SU-DHL-6 (cell line): ENCODE data around the gene PFDN1.

Experiments
- H2AFZ ChIP-seq: fragments of 200-600 bp; sonication (generic); 2 replicates; pipeline ENCODE4 v1.6.1; 2014; ENCODE audit warnings: low read depth, mild to moderate bottlenecking, moderate library complexity, mixed read lengths, antibody characterized with exemption, low read length; ENCODE audit not compliant: severe bottlenecking
- H3F3A ChIP-seq: fragments of 200-600 bp; shearing (Covaris generic); 2 replicates; pipeline ENCODE4 v1.6.0; 2016; ENCODE audit warnings: antibody characterized with exemption, mild to moderate bottlenecking; ENCODE audit not compliant: insufficient read depth
- H3K27ac ChIP-seq: fragments of 200-600 bp; sonication (generic); 2 replicates; pipeline ENCODE4 v1.5.1; 2016; ENCODE audit warnings: low read depth, mild to moderate bottlenecking, low read length, moderate library complexity, mixed read lengths
- H3K27me3 ChIP-seq: fragments of 200-600 bp; sonication (generic), shearing (Covaris generic); 2 replicates; pipeline ENCODE4 v1.6.0; 2014; ENCODE audit warnings: mild to moderate bottlenecking, low read length
- H3K36me3 ChIP-seq: fragments of 200-600 bp; sonication (generic); 2 replicates; pipeline ENCODE4 v1.6.1; 2014; ENCODE audit warnings: mild to moderate bottlenecking, low read length, mixed read lengths
- H3K4me2 ChIP-seq: fragments of 300-600, 200-600 bp; shearing (Covaris generic), sonication (generic); 2 replicates; pipeline ENCODE4 v1.6.0; 2014; ENCODE audit warnings: low read length, low read depth, mild to moderate bottlenecking; ENCODE audit not compliant: poor library complexity, severe bottlenecking
- H3K4me3 ChIP-seq: fragments of 200-600 bp; sonication (generic); 2 replicates; pipeline ENCODE4 v1.5.1; 2014; ENCODE audit warnings: antibody characterized with exemption, low read length, mild to moderate bottlenecking, mixed read lengths; ENCODE audit not compliant: insufficient read depth, poor library complexity, severe bottlenecking
- H3K79me2 ChIP-seq: fragments of 200-600 bp; sonication (generic); 2 replicates; pipeline ENCODE4 v1.6.1; 2014; ENCODE audit warnings: mild to moderate bottlenecking, low read length, moderate library complexity; ENCODE audit not compliant: insufficient read depth
- H3K9ac ChIP-seq: fragments of 200-600 bp; sonication (generic); 2 replicates; pipeline ENCODE4 v1.7.0; 2014; ENCODE audit warnings: mild to moderate bottlenecking, low read length
- H3K9me2 ChIP-seq: fragments of 200-600 bp; sonication (generic); replicated peaks from 2 replicates; pipeline ENCODE4 v1.6.1; 2014; ENCODE audit warnings: low read length; ENCODE audit not compliant: insufficient read depth
- H3K9me3 ChIP-seq: fragments of 200-600 bp; sonication (generic); 2 replicates; pipeline ENCODE4 v1.6.1; 2014; ENCODE audit warnings: low read length, mixed read lengths; ENCODE audit not compliant: insufficient read depth
- H4K20me1 ChIP-seq: fragments of 200-600 bp; sonication (generic); 2 replicates; pipeline ENCODE4 v1.6.1; 2014; ENCODE audit warnings: low read depth, mild to moderate bottlenecking, antibody characterized with exemption, low read length, moderate library complexity, mixed read lengths
- EZH2phosphoT487 ChIP-seq: fragments of 200-600 bp; sonication (generic), shearing (Covaris generic); conservative IDR thresholded peaks from 2 replicates; pipeline ENCODE4 v1.6.1; 2018; ENCODE audit warnings: mild to moderate bottlenecking, antibody characterized with exemption, low read length, moderate library complexity, mixed read lengths
- TF ChIP-seq, protein P1 (sequence below): fragments of 200-600 bp; sonication (generic); IDR thresholded peaks from one replicate; pipeline ENCODE4 v1.5.1; 2017; ENCODE audit warnings: antibody characterized with exemption, mild to moderate bottlenecking, low read length, moderate library complexity; ENCODE audit not compliant: insufficient read depth, poor library complexity, severe bottlenecking

The PFDN1 gene

DNA sequence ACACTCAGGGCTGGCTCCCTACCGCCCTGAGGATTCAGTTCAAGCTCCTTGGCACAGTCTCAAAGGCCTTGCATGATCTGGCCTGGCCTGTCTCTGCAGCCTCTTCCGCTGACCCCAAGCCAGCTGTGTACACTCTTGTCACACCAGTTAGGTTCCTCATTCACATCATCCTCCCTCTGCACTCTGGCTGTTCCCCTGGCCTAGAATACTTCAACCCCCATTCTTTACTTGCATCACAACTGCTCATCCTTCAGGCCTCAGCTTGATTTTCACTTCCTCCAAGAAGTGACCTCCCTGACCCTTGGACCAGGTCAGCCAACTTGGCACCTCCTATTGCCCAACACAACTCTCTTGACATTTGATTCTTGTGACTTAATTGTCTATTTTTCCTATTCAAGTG, 18.9 kb upstream of the PFDN1 start:
- no peaks in the 10 kb centered on the region; the same call in 1 of the 2 replicates for H3K27me3 ChIP-seq
- H3F3A ChIP-seq = no peaks in the 10 kb centered on the region
- H3K9me3 ChIP-seq = no peaks in the 10 kb centered on the region
- no peaks in the 10 kb centered on the region for H4K20me1 ChIP-seq
- H3K36me3 ChIP-seq = no peaks in the 10 kb centered on the region
- no peaks in the 10 kb centered on the region for H3K79me2 ChIP-seq
- no peak for TF ChIP-seq EZH2phosphoT487
- TF ChIP-seq, protein P1, sequence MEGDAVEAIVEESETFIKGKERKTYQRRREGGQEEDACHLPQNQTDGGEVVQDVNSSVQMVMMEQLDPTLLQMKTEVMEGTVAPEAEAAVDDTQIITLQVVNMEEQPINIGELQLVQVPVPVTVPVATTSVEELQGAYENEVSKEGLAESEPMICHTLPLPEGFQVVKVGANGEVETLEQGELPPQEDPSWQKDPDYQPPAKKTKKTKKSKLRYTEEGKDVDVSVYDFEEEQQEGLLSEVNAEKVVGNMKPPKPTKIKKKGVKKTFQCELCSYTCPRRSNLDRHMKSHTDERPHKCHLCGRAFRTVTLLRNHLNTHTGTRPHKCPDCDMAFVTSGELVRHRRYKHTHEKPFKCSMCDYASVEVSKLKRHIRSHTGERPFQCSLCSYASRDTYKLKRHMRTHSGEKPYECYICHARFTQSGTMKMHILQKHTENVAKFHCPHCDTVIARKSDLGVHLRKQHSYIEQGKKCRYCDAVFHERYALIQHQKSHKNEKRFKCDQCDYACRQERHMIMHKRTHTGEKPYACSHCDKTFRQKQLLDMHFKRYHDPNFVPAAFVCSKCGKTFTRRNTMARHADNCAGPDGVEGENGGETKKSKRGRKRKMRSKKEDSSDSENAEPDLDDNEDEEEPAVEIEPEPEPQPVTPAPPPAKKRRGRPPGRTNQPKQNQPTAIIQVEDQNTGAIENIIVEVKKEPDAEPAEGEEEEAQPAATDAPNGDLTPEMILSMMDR = no peak
- H3K4me2 ChIP-seq = no peak overlapping the region
- H3K4me3 ChIP-seq = no peak overlapping the region
- no peak overlapping the region for H3K27ac ChIP-seq
- no peak overlapping the region for H3K9ac ChIP-seq
- H3K9me2 ChIP-seq = no peaks in the 10 kb centered on the region
- H2AFZ ChIP-seq = no peak overlapping the region

DNA sequence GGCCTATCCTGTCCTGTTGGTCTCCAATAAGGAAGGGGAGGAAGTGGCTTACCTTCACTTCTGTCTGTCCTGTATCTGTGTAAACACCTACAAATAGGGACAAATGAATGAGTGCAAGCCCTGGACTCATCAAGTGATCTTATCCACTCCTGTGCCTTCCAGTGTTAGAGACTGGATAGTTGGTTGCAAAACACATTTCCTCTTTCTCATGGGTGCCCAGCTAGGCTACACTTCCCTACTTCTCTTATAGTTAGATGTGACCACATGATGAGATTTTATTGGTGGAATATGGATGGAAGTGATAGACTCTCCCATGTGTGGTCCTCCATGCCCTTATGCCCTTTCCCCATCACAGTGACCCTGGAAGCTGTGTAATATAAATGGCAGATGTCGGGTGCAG, 16.9 kb upstream of the PFDN1 start:
- Histone ChIP-seq H4K20me1 (no peaks in the 10 kb centered on the region), H3K27ac (no peak overlapping the region), H2AFZ (no peak overlapping the region), H3K36me3 (no peaks in the 10 kb centered on the region), H3K27me3 (no peaks in the 10 kb centered on the region), H3K9me3 (no peaks in the 10 kb centered on the region), H3K4me2 (no peak overlapping the region), H3K9ac (no peak overlapping the region), H3K4me3 (no peak overlapping the region), H3F3A (no peaks in the 10 kb centered on the region), H3K79me2 (no peaks in the 10 kb centered on the region), H3K9me2 (no peaks in the 10 kb centered on the region)
- TF ChIP-seq EZH2phosphoT487 = no peak
- TF ChIP-seq, protein P1 = no peak

DNA sequence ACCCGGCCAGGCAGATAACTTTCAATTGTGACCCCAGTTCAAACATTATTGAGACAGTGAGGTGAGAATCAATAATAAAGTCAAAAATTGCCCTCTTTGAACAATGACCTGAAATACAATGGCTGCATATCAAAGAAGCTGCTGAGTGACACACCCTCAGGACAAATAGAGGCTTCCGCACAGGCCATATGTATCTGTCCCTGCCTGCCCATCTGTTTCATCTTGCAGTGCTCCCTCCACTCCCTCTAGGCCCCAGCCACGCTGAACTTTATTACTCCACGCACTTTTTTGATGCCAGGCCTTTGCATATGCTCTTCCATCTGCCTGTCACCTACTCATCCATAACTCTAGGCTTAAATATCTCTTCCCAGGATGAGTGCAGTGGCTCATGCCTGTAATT, 15.9 kb upstream of the PFDN1 start:
- no peaks in the 10 kb centered on the region for H4K20me1 ChIP-seq
- H3K9ac ChIP-seq = no peak overlapping the region
- no peaks in the 10 kb centered on the region for H3K9me2 ChIP-seq
- no peaks in the 10 kb centered on the region for H3F3A ChIP-seq
- no peak overlapping the region for H3K4me2 ChIP-seq
- H2AFZ ChIP-seq = no peak overlapping the region
- H3K79me2 ChIP-seq = no peaks in the 10 kb centered on the region
- H3K4me3 ChIP-seq = no peak overlapping the region
- no peaks in the 10 kb centered on the region for H3K27me3 ChIP-seq
- TF ChIP-seq EZH2phosphoT487 = no peak
- TF ChIP-seq, protein P1 = no peak
- no peak overlapping the region for H3K27ac ChIP-seq
- H3K36me3 ChIP-seq = no peaks in the 10 kb centered on the region
- H3K9me3 ChIP-seq = no peaks in the 10 kb centered on the region
